LNCaP clone FGC (cell line): ENCODE measurements around the gene SLC45A2.
"Not testable (repeated sequence)": the region's sequence is repeated elsewhere in the genome, so short reads cannot be mapped to it uniquely, and the experiment has no call there.

Experiments used
- DNase-seq: peaks from one replicate; pipeline ENCODE4 v3.0.0-alpha.2; 2011; ENCODE audit warnings: low read depth
- H3K4me3 ChIP-seq: 2 replicates; pipeline ENCODE4 v1.5.1; 2011; ENCODE audit warnings: mild to moderate bottlenecking, low read depth, low read length, control low read depth
- TF ChIP-seq, protein P1 (sequence below): IDR thresholded peaks from 2 replicates; pipeline ENCODE4 v1.5.1; 2012; ENCODE audit warnings: mild to moderate bottlenecking; ENCODE audit not compliant: control insufficient read depth, insufficient read depth; ENCODE audit errors: extremely low read depth

The SLC45A2 gene

DNA sequence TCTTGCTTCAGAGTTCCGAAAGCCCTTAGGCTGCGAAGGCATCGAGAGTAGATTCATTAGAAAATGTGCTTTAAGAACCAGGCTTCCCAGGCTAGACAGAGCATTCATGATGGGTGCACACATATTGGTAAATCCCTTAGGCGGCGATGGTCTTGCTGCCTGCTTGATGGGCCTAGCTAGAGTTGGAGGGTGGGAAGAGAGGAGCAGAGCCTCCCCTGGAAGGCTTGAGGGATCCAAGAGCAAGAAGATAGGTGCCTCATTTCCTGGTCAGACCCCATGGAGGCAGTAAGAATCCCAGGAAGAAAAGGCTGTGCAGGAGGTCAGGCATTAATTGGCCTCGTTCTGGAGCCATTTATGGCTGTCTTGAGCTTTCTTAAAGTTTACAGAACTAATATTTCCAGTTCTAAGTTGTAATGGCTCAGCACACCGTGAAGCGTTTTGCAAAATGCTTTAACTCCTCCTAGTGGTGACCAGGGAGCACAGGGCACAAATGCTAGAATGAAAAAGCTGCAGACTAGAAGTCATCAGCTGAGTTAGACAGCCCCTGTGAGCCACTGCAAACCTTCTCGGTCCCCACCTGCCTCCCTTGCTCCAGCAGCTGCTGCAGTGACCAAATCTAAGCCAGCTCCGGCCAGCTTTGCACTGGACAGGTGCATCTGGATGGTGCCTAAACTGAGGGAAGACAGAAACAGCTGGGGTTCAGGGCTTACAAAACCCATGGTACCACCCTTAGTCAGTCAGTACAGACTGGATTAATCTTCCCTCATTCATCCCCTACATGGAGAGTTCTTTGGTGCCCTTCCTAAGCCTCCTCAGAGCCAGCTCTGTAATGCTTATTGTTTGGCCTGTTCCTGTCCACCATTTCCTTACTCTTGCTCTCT lies 14.7 kb downstream of the SLC45A2 start:
- peak; percentile 49 for DNase-seq
- H3K4me3 ChIP-seq = no peak overlapping the region
- TF ChIP-seq, protein P1, sequence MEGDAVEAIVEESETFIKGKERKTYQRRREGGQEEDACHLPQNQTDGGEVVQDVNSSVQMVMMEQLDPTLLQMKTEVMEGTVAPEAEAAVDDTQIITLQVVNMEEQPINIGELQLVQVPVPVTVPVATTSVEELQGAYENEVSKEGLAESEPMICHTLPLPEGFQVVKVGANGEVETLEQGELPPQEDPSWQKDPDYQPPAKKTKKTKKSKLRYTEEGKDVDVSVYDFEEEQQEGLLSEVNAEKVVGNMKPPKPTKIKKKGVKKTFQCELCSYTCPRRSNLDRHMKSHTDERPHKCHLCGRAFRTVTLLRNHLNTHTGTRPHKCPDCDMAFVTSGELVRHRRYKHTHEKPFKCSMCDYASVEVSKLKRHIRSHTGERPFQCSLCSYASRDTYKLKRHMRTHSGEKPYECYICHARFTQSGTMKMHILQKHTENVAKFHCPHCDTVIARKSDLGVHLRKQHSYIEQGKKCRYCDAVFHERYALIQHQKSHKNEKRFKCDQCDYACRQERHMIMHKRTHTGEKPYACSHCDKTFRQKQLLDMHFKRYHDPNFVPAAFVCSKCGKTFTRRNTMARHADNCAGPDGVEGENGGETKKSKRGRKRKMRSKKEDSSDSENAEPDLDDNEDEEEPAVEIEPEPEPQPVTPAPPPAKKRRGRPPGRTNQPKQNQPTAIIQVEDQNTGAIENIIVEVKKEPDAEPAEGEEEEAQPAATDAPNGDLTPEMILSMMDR = peak; percentile 81

DNA sequence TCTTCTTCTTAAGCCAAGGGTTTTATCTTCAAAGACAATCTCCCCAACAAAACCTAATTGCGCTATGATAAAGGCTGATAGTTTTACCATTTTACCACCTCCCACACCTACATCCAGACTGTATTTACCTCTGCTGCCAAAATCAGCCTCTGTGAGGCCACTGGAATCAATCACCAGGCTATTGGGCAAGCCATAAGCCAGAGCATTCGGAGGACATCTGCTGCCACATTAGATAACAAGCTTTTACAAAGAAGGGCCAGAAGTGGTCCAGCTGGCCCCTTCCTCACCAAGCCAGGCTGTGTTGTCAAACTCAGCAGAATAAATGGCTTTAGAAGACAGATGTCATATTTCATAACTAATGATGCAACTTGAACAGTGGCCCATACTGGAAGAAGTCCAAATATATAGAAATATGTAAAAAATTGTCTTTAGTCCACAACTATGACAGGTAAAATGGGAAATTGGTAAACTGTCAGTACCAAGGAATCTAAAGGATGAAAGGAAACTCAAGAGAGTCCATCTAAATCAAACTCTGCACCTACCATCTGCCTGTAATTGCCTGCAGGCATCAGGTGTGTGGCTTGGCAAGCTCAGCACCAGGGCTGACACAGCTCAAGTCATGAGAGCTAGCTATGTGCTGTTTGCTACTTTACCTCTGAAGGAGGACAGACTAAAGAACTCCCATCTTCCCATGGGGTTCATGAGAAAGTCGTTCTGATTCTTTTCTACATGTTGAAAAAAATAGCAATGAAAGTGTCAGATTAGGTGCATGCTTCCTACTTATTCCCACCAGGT lies 16.1 kb downstream of the SLC45A2 start:
- TF ChIP-seq, protein P1 = no peak
- DNase-seq = no peak
- no peak overlapping the region for H3K4me3 ChIP-seq

DNA sequence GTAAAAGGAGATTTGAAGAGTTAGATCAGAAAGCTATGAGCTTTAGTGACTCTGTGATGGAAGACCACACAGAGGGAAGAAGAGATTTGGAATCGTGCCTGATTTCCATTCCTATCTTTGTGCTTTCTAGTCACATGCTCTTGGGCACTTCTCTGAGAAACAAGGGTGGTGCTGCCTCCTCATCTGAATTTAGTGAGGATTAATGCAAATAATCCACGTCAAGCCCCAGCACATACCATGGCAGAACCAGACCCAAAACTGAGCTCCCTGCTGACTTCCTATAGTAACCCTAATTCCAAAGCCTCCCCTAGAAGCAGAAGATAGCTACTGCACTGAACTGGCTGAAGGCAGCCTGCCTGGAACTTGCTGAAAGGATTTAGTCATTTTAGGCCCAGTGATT lies 17.7 kb downstream of the SLC45A2 start:
- no peak overlapping the region for H3K4me3 ChIP-seq
- no peak for DNase-seq
- TF ChIP-seq, protein P1 = no peak

DNA sequence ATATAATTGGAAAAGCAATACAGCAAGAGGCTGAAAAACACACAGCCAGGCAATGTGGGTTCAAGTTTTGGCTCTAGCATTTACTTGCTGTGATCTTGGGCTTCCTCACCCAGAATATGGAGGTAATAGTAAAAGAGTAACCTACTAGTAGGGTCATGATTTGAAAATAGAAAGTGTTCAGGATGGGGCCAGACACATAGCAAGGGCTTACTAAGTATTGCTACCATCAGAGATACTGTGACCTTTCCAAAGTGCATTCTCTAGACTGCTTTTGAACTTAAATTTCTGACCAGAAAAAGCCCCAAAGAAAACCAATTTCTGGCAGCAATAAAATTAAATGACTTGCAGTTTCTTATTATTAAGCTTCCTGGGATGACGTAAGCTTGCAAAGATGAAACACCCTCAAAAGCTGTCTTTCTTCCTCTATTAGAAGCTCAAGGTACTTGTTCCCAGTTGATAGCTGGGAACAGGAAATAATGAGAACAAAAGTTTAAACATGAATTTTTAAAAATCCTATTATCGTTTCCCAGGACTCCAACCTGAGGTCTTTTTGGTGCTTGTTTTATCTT lies 20.3 kb downstream of the SLC45A2 start:
- H3K4me3 ChIP-seq = no peak overlapping the region
- DNase-seq = no peak
- TF ChIP-seq, protein P1 = no peak

DNA sequence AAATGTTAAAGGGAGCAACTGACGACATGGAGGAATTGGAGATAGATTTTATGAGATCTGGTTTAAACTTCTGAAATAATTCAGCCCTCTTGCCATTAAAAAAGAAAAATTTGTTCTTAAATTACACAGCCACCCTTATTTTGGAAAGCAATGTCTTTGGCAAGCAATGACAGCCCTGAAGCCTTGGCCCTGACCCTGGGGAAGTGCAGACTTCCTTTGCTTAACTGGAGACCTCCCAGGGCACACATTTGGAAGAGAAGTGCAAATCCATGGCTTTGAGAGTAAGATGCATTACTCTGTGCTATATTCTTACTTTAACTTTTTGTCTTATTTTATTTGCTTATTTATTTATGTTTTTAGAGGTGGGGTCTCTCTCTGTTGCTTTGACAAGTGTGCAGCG lies 26.3 kb downstream of the SLC45A2 start:
- no peak for DNase-seq
- TF ChIP-seq, protein P1 = no peak
- no peak overlapping the region for H3K4me3 ChIP-seq

DNA sequence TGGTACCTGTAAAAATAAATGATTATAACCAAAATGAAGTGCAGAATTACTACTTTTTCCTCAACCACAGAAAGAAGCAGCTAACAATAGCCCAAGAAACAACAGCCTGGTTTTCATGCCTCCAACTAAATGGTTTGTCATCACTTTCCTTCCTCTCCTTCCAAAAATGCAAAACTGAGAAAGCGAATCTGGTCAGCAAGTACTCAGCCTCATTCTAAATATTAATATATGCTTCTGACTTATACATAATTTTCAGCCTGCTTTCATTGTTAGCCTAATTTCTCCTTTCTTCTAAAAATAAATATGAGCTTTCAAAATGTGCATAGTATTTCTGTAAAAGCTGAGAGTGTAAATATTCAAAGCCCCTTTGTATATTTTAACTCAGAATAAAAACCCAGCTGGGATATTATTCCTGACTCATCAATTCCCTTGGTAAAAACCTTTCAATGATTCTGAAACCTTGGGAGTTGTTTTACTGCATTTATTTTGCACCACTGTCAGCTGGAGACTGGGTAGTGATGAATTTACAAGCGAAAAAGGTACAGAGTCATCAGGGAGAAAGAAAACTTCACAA lies 26.8 kb downstream of the SLC45A2 start:
- TF ChIP-seq, protein P1 = no peak
- H3K4me3 ChIP-seq = no peak overlapping the region
- DNase-seq = no peak

DNA sequence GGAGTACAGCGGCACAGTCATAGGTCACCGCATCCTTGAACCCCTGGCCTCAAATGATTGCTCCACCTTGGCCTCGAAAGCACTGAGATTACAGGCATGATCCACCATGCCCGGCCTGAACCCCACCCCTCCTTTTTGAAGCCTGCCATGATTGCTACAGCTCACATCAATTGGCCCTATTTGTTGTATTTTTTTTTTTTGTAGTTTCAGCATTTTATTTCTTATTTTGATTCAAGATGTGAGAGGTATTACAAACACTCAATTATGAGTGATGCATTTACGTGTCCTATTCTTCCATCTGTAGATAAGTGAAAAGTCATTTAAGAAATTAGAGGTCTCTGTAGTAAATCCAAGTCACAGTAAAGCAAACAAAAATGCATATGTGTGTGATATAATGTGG lies 32.3 kb downstream of the SLC45A2 start:
- not testable (repeated sequence) for DNase-seq, H3K4me3 ChIP-seq
